ENCODE data around the gene CHD9NB.
A peak's percentile ranks its signal among the peaks of the same experiment; 100 is the strongest.

Gene CHD9NB

GRCh38 chr16:53052519-53053501 lies at the start of gene CHD9NB:
Gene CHD9NB, minus strand, starts transcription at chr16:53052897. Its CDS starts 8,739 bp downstream, at chr16:53044158.
- DNase-seq = no peak

GRCh38 chr16:53100889-53101288 lies 48.2 kb upstream of the CHD9NB start:
- no peak for DNase-seq

GRCh38 chr16:53100131-53100748 lies 47.5 kb upstream of the CHD9NB start:
- no peak for DNase-seq

GRCh38 chr16:53099318-53100130 lies 46.8 kb upstream of the CHD9NB start:
- DNase-seq = peak; percentile 83

- peak; percentile 81 for DNase-seq
Observed at GRCh38 chr16:53098526-53099317, 46.0 kb upstream of the CHD9NB start.

- DNase-seq = no peak
Observed at GRCh38 chr16:53097190-53097589, 44.5 kb upstream of the CHD9NB start.

- DNase-seq = no peak
Observed at GRCh38 chr16:53094013-53094630, 41.4 kb upstream of the CHD9NB start.

- DNase-seq = no peak
Observed at GRCh38 chr16:53093162-53093744, 40.6 kb upstream of the CHD9NB start.

- no peak for DNase-seq
Observed at GRCh38 chr16:53092284-53092683, 39.6 kb upstream of the CHD9NB start.

- peak; percentile 85 for DNase-seq
Observed at GRCh38 chr16:53091466-53092211, 38.9 kb upstream of the CHD9NB start.

- peak; percentile 90 for DNase-seq
Observed at GRCh38 chr16:53090591-53091411, 38.1 kb upstream of the CHD9NB start.

- no peak for DNase-seq
Observed at GRCh38 chr16:53090286-53090590, 37.5 kb upstream of the CHD9NB start.

- DNase-seq = peak; percentile 71
Observed at GRCh38 chr16:53089434-53090285, 37.0 kb upstream of the CHD9NB start.

GRCh38 chr16:53087101-53087500 lies 34.4 kb upstream of the CHD9NB start:
- no peak for DNase-seq

GRCh38 chr16:53085931-53086421 lies 33.3 kb upstream of the CHD9NB start:
- DNase-seq = peak; percentile 82

- DNase-seq = peak; percentile 64
Observed at GRCh38 chr16:53085369-53085843, 32.7 kb upstream of the CHD9NB start.

GRCh38 chr16:53084746-53085334 lies 32.1 kb upstream of the CHD9NB start:
- DNase-seq = no peak

- DNase-seq = no peak
Observed at GRCh38 chr16:53084141-53084541, 31.4 kb upstream of the CHD9NB start.

All from eye (tissue), 1 donor.